Measurements from ENCODE around the gene LAMB4. TPM values are rescaled to one million over a fixed set of nuclear protein-coding genes. Genes with fewer than 3 reads are reported as not detected.

The LAMB4 gene
- total and polyA plus RNA-seq, 7 donors = 0.04 to 2.0 (median 0.14) TPM; not detected in 4

DNA sequence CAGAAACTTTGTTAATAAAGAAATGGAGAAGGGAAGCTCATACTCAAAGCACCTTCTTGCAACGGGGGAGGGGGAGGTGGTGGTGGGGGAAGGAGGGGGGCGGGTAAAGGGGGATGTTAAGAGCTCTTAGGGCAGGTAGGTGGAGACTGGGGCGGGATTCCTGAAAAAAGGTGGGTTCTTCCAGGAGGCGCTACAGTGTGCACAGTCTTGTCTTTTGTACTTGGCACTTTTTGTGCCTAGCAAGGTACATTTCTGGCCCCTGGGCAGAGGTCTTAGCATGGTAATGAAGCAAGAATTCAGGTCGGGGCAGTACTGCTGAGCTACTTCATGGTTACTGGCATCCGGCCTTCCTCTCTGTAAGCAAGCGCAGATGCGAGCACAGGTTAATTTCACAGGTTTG lies 15.2 kb upstream of the LAMB4 start:
- Histone ChIP-seq H3K27ac (peak overlapping the region in 3 of 4 donors; percentile 26 to 54 (median 33)), H3K9me3 (no peaks in the 10 kb centered on the region), H3K27me3 (no peaks in the 10 kb centered on the region), H3K4me3 (no peak overlapping the region), H3K36me3 (no peaks in the 10 kb centered on the region), H3K4me1 (peaks cover 0 to 26% (median 16%) of the 10 kb centered on the region in 4 donors)
- intact Hi-C loops (cut with DNase I) = loop anchor here (5.0 kb wide), 4 partner anchors 143 to 403 kb away; partner anchors contain the start of genes CBLL1, DLD and LAMB1
- WGBS, 2 donors = 83 to 85% methylated on average over 8 of the region's 8 CpGs
- DNase-seq = no peak
- TF ChIP-seq EP300 (IDR thresholded peaks at IDR 0.05) (no peak), POLR2AphosphoS5 (IDR thresholded peaks at IDR 0.05) (no peak), POLR2A (IDR thresholded peaks at IDR 0.05) (no peak)
- TF ChIP-seq, protein P1, sequence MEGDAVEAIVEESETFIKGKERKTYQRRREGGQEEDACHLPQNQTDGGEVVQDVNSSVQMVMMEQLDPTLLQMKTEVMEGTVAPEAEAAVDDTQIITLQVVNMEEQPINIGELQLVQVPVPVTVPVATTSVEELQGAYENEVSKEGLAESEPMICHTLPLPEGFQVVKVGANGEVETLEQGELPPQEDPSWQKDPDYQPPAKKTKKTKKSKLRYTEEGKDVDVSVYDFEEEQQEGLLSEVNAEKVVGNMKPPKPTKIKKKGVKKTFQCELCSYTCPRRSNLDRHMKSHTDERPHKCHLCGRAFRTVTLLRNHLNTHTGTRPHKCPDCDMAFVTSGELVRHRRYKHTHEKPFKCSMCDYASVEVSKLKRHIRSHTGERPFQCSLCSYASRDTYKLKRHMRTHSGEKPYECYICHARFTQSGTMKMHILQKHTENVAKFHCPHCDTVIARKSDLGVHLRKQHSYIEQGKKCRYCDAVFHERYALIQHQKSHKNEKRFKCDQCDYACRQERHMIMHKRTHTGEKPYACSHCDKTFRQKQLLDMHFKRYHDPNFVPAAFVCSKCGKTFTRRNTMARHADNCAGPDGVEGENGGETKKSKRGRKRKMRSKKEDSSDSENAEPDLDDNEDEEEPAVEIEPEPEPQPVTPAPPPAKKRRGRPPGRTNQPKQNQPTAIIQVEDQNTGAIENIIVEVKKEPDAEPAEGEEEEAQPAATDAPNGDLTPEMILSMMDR (IDR thresholded peaks at IDR 0.05) = no peak

DNA sequence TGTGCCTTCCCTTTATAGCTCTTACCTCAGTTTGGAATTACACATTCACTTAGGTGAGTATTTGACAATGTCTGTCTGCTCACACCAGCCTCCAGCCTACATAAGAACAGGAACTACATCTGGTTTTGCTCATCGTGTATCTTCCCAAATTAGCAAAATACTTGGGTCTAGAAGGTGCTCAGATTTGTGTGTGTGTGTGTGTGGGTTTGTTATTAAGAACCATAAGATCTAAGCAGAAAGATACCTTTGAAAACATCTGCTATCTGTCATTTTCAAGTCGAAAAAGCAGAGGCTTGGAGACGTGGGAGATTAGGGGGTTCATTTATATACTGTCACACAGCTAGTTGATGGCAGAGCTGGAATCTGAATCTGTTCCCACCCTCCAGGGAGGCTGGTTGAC lies 14.8 kb upstream of the LAMB4 start:
- intact Hi-C loops (cut with DNase I) = loop anchor here (5.0 kb wide), 5 partner anchors 48 to 403 kb away; partner anchors contain the start of genes CBLL1, DLD and LAMB1
- Histone ChIP-seq H3K36me3 (no peaks in the 10 kb centered on the region), H3K9me3 (no peaks in the 10 kb centered on the region), H3K4me3 (no peak overlapping the region), H3K27me3 (no peaks in the 10 kb centered on the region), H3K4me1 (peaks cover 0 to 26% (median 16%) of the 10 kb centered on the region in 4 donors), H3K27ac (peak overlapping the region in 3 of 4 donors; percentile 26 to 54 (median 33))
- TF ChIP-seq POLR2A (IDR thresholded peaks at IDR 0.05) (no peak), EP300 (IDR thresholded peaks at IDR 0.05) (no peak), POLR2AphosphoS5 (IDR thresholded peaks at IDR 0.05) (no peak)
- TF ChIP-seq, protein P1 (IDR thresholded peaks at IDR 0.05) = no peak
- 69 to 77% methylated on average over 3 of the region's 3 CpGs for WGBS, 2 donors
- DNase-seq = no peak

DNA sequence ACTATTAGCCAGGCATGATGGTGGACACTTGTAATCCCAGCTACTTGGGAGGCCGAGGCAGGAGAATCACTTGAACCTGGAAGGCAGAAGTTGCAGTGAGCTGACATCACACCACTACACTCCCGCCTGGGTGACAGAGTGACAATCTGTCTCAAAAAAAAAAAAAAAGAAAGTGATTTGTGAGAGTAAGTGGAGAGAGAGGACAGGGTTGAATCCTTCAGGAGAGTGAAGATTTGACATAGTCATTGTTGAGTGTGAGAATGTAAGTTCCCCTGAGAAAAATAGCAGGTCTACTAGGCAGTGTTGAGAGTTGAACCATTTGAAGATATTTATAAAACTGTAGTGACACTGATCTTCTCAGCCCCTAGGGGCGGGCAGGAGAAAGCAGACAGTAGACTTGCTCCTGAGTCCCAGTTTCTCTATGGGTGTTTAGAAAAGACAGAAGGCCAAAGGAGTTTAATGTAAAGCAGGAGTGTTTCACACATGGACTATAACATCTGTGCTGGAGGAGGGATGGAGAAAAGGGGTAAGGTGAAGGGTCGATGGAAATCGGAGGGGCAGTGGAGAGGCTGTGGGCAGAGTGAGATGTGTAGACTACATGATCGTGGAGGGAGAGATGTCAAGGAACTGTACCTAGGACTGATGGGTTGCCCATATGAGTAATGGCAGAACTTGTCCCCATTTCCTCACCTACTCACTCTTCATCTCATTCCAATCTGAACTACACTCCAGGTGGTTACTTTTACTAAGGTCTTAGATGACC lies 13.7 kb upstream of the LAMB4 start:
- Histone ChIP-seq H3K27me3 (no peaks in the 10 kb centered on the region), H3K27ac (no peak overlapping the region), H3K9me3 (no peaks in the 10 kb centered on the region), H3K36me3 (no peaks in the 10 kb centered on the region), H3K4me3 (no peak overlapping the region), H3K4me1 (peaks cover 0 to 26% (median 21%) of the 10 kb centered on the region in 4 donors)
- intact Hi-C loops (cut with DNase I) = loop anchor here (5.0 kb wide), 1 partner anchor 47 kb away; no protein-coding TSS in a partner anchor
- 92 to 94% methylated on average over 6 of the region's 6 CpGs for WGBS, 2 donors
- TF ChIP-seq EP300 (IDR thresholded peaks at IDR 0.05) (no peak), POLR2AphosphoS5 (IDR thresholded peaks at IDR 0.05) (no peak), POLR2A (IDR thresholded peaks at IDR 0.05) (no peak)
- TF ChIP-seq, protein P1 (IDR thresholded peaks at IDR 0.05) = no peak
- DNase-seq = no peak

DNA sequence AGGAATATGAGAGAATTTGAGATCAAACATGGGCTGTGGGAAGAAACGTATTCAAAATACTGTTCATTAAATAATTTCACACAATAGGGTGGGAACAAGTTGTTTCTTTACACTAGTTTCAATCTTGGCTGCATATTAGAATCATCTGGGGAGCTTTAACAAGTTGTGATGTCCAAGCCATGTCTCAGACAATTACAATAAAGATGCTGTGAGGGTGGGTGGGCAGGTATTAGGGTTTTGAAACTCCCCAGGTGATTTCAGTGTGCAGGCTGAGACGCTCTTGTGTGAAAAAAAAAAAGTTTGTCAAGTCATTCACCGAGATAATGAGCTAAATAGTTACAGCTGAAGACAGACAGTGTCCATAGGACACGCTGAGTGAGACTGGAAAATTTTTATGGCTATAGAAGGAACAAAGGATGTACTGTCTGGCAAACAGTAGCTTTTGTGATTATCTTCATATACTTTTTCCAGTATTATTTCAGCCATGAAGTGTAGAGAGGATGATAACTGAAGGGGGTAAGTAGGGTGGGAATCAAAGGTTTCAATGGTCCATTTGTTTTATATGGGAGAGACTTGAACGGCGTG lies 12.6 kb upstream of the LAMB4 start:
- WGBS, 2 donors = 22 to 67% methylated on average over 6 of the region's 6 CpGs
- Histone ChIP-seq H3K9me3 (no peaks in the 10 kb centered on the region), H3K4me3 (no peak overlapping the region), H3K27ac (no peak overlapping the region), H3K4me1 (peaks cover 0 to 37% (median 25%) of the 10 kb centered on the region in 4 donors), H3K36me3 (no peaks in the 10 kb centered on the region), H3K27me3 (no peaks in the 10 kb centered on the region)
- intact Hi-C loops (cut with DNase I) = loop anchor here (5.0 kb wide), 1 partner anchor 45 kb away; no protein-coding TSS in a partner anchor
- no peak for DNase-seq
- TF ChIP-seq POLR2AphosphoS5 (IDR thresholded peaks at IDR 0.05) (no peak), POLR2A (IDR thresholded peaks at IDR 0.05) (no peak), EP300 (IDR thresholded peaks at IDR 0.05) (no peak)
- TF ChIP-seq, protein P1 (IDR thresholded peaks at IDR 0.05) = no peak
